ENCODE results near the gene MCUR1.
"Not testable (repeated sequence)": the region's sequence is repeated elsewhere in the genome, so short reads cannot be mapped to it uniquely, and the experiment has no call there.

Gene MCUR1

DNA sequence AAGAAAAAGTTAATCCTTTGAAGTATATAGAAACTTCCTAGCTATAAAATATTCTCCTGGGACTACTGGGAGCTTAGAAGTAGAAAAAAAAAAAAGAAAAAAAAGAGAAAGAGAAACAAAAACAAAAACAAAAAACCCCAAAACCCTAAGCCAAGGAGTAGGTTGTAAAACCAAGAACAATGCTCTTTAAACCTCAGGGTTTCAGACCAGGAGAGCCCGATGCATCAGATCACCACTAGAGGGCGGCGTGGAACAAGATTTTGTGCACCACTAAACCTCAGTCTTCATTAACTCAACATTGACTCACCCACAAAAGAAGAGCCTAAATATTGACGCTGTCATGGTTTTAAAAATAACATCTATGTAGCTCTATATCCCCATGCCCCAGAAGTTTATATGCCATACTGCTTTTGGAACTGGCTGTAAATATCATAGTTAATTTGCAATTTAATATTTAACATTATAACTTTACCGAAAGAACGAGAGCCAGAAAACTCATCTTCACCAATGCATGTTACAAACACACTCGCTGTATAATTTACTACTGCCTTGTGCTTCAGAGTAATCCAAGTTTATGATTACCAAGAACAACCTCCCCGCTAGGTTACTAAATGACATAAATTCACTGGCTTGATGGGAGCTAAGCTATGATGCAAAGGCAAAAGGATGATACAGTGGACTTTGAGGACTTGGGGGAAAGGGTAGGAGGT lies 19.2 kb downstream of the MCUR1 start:
- Histone ChIP-seq H3K9ac (ENCODE audit: low read length) (no peak overlapping the region), H3K4me3 (ENCODE audit: low read length) (no peak overlapping the region), H3K4me1 (ENCODE audit: control insufficient read depth, insufficient read depth, low read length) (no peaks in the 10 kb centered on the region), H3K27ac (ENCODE audit: low read depth, low read length) (no peak overlapping the region), H3K27me3 (ENCODE audit: control insufficient read depth, insufficient read depth, low read length) (no peaks in the 10 kb centered on the region), H3K36me3 (ENCODE audit: control insufficient read depth, insufficient read depth, low read length) (no peaks in the 10 kb centered on the region)

DNA sequence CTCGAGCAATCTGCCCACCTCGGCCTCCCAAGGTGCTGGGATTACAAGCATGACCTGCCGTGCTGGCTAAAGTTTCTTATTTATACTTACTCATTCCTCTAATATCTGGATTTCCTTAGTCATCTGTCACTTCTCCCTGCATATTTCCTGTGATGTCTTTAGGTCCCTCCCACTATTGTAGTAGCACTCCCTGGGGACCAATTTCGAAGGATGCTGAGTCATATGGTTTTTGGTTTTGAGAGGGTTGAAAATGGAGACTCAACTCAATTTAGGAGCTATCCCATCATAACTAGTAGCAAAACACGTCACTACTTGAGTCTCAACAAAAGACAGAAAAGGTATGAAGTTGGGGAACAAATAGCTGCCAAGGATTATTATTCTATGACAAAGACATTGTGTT lies 20.2 kb downstream of the MCUR1 start:
- H3K27ac ChIP-seq (ENCODE audit: low read depth, low read length): no peak overlapping the region
- no peaks in the 10 kb centered on the region for H3K36me3 ChIP-seq (ENCODE audit: control insufficient read depth, insufficient read depth, low read length)

DNA sequence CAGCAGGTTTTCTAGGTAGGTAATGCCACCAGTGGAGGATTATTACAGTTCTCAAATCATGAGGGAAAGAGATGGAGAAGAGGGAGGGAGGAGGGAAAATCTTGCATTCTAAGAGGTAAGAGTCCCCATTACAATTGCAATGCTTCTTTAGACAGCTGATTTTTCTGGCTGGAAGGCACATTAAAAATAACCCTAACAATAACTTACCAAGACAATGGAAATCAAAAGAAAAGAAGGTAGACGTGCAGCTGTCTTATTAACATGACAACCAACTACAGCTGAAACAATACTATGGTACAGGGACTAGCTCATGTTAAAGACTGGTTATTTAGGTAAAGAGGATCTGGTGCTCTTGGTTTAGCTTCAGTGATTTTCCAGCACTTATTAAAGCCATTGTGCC lies 24.6 kb downstream of the MCUR1 start:
- H3K27me3 ChIP-seq (ENCODE audit: control insufficient read depth, insufficient read depth, low read length): no peaks in the 10 kb centered on the region
- H3K9ac ChIP-seq (ENCODE audit: low read length): no peak overlapping the region
- H3K36me3 ChIP-seq (ENCODE audit: control insufficient read depth, insufficient read depth, low read length): no peaks in the 10 kb centered on the region
- no peak overlapping the region for H3K27ac ChIP-seq (ENCODE audit: low read depth, low read length)
- H3K4me3 ChIP-seq (ENCODE audit: low read length): no peak overlapping the region
- no peaks in the 10 kb centered on the region for H3K4me1 ChIP-seq (ENCODE audit: control insufficient read depth, insufficient read depth, low read length)

More for the DNA sequence above, 20.2 kb downstream of the MCUR1 start:
- Histone ChIP-seq H3K4me1 (ENCODE audit: control insufficient read depth, insufficient read depth, low read length) (no peaks in the 10 kb centered on the region), H3K27me3 (ENCODE audit: control insufficient read depth, insufficient read depth, low read length) (no peaks in the 10 kb centered on the region), H3K4me3 (ENCODE audit: low read length) (no peak overlapping the region), H3K9ac (ENCODE audit: low read length) (no peak overlapping the region)

DNA sequence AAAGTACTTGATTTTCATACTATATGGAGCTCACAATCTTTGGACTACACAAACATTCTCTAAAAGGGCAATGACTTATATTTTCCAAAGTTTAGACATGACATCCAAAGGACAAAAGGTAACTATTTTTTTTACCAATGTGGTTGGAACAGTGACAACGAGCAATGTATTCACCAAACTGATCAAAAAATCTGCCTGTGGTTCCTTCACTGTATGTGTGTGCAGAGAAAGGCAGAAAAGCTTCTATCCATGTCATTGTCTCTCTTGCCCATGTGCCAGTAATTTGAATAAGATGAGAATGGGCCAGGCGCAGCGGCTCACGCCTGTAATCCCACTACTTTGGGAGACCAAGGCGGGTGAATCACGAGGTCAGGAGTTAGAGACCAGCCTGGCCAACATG lies 25.5 kb downstream of the MCUR1 start:
- no peaks in the 10 kb centered on the region for H3K36me3 ChIP-seq (ENCODE audit: control insufficient read depth, insufficient read depth, low read length)
- H3K4me3 ChIP-seq (ENCODE audit: low read length): no peak overlapping the region
- no peak overlapping the region for H3K27ac ChIP-seq (ENCODE audit: low read depth, low read length)
- no peaks in the 10 kb centered on the region for H3K27me3 ChIP-seq (ENCODE audit: control insufficient read depth, insufficient read depth, low read length)
- no peaks in the 10 kb centered on the region for H3K4me1 ChIP-seq (ENCODE audit: control insufficient read depth, insufficient read depth, low read length)
- H3K9ac ChIP-seq (ENCODE audit: low read length): no peak overlapping the region

DNA sequence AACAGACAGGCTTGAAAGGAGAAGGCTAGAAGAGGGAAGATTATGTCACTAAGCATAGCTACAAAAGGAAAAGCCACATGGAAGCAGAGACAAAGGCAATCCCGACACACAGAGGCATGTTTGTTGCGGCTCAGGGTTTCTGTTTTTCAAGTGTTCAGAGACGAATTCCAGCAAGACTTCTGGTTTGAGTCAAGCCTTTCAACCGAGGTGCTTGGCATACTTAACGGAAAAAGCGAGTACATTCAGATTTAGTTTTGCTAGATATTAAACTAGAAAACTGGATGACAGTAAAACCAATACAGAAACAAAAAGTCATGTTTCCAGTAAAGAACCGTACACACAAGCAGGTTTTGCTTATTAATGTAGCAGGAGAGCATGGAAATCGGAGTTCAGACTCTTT lies 27.2 kb downstream of the MCUR1 start:
- Histone ChIP-seq H3K4me3 (ENCODE audit: low read length) (peak overlapping the region; percentile 41), H3K27ac (ENCODE audit: low read depth, low read length) (peak overlapping the region; percentile 82), H3K27me3 (ENCODE audit: control insufficient read depth, insufficient read depth, low read length) (no peaks in the 10 kb centered on the region), H3K4me1 (ENCODE audit: control insufficient read depth, insufficient read depth, low read length) (no peaks in the 10 kb centered on the region), H3K36me3 (ENCODE audit: control insufficient read depth, insufficient read depth, low read length) (no peaks in the 10 kb centered on the region), H3K9ac (ENCODE audit: low read length) (no peak overlapping the region)

DNA sequence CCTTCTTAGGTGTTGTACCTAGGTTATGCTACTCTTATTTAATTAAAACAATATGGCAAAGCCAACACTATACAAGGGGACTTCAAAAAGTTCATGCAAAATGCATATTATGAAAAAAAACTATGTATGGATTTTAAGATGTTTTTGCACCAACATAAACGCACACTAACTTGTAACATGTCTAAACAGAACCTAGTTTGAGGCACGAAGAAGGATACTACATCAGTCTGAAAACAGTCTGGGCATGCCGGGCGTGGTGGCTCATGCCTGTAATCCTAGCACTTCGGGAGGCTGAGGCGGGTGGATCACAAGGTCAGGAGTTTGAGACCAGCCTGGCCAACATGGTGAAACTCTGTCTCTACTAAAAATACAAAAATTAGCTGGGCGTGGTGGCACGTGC lies 34.2 kb downstream of the MCUR1 start:
- not testable (repeated sequence) for H3K9ac ChIP-seq (ENCODE audit: low read length); H3K27me3 ChIP-seq (ENCODE audit: control insufficient read depth, insufficient read depth, low read length); H3K36me3 ChIP-seq (ENCODE audit: control insufficient read depth, insufficient read depth, low read length); H3K27ac ChIP-seq (ENCODE audit: low read depth, low read length); H3K4me3 ChIP-seq (ENCODE audit: low read length); H3K4me1 ChIP-seq (ENCODE audit: control insufficient read depth, insufficient read depth, low read length)

DNA sequence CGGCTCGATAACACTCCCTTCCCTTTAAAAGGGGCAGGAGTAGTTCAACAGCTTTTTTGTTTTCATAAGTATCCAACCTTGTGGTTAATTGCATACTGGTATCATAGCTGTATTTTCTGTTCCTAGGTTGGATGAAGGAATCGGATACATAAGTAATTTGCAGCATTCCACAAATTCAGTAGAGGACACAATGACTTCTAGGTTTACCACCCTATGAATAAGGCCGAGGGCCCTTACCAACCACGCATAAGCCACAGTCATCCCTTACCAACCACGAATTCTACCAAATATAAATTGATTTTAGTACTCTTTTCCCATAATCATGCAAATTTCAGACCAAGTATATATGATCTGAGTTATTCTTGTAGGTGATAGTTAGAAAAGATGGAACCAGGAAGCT lies 36.3 kb downstream of the MCUR1 start:
- H3K4me3 ChIP-seq (ENCODE audit: low read length): no peak overlapping the region
- no peaks in the 10 kb centered on the region for H3K36me3 ChIP-seq (ENCODE audit: control insufficient read depth, insufficient read depth, low read length)

DNA sequence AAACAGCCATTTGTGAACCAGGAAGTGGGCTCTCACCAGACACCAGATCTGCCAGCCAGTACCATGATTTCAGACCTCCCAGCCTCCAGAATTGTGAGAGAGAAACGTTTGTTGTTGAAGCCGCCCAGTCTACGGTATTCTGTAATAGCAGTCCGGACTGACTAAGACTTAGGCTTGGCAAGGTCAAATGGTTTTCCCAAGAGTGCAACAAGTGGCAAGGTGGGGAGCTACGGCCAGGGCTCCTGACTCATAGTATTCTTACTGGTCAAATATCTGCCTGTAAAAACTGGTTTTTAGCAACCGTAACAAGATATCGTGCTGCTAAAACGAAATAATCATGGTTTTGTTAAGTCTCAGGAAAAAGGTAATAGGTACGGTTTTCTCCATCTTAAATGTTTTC lies 37.8 kb downstream of the MCUR1 start:
- H3K4me3 ChIP-seq (ENCODE audit: low read length): no peak overlapping the region
- H3K9ac ChIP-seq (ENCODE audit: low read length): no peak overlapping the region
- H3K4me1 ChIP-seq (ENCODE audit: control insufficient read depth, insufficient read depth, low read length): no peaks in the 10 kb centered on the region
- no peak overlapping the region for H3K27ac ChIP-seq (ENCODE audit: low read depth, low read length)
- H3K27me3 ChIP-seq (ENCODE audit: control insufficient read depth, insufficient read depth, low read length): no peaks in the 10 kb centered on the region
- no peaks in the 10 kb centered on the region for H3K36me3 ChIP-seq (ENCODE audit: control insufficient read depth, insufficient read depth, low read length)

More for the DNA sequence above, 36.3 kb downstream of the MCUR1 start:
- H3K9ac ChIP-seq (ENCODE audit: low read length): no peak overlapping the region
- no peak overlapping the region for H3K27ac ChIP-seq (ENCODE audit: low read depth, low read length)
- no peaks in the 10 kb centered on the region for H3K4me1 ChIP-seq (ENCODE audit: control insufficient read depth, insufficient read depth, low read length)
- no peaks in the 10 kb centered on the region for H3K27me3 ChIP-seq (ENCODE audit: control insufficient read depth, insufficient read depth, low read length)

DNA sequence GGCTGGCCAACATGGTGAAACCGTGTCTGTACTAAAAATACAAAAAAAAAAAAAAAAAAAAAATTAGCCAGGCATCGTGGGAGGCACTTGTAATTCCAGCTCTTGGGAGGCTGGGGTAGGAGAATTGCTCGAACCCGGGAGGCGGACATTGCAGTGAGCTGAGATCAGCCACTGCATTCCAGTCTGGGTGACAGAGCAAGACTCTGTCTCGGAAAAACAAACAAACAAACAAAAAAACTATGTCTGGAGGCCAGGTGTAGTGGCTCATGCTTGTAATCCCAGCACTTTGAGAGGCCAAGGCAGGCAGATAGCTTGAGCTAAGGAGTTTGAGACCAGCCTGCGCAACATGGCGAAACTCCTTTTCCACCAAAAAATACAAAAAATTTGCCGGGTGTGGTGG lies 38.9 kb downstream of the MCUR1 start:
- H3K27me3 ChIP-seq (ENCODE audit: control insufficient read depth, insufficient read depth, low read length); H3K27ac ChIP-seq (ENCODE audit: low read depth, low read length); H3K4me1 ChIP-seq (ENCODE audit: control insufficient read depth, insufficient read depth, low read length); H3K9ac ChIP-seq (ENCODE audit: low read length); H3K36me3 ChIP-seq (ENCODE audit: control insufficient read depth, insufficient read depth, low read length); H3K4me3 ChIP-seq (ENCODE audit: low read length): not testable (repeated sequence)

DNA sequence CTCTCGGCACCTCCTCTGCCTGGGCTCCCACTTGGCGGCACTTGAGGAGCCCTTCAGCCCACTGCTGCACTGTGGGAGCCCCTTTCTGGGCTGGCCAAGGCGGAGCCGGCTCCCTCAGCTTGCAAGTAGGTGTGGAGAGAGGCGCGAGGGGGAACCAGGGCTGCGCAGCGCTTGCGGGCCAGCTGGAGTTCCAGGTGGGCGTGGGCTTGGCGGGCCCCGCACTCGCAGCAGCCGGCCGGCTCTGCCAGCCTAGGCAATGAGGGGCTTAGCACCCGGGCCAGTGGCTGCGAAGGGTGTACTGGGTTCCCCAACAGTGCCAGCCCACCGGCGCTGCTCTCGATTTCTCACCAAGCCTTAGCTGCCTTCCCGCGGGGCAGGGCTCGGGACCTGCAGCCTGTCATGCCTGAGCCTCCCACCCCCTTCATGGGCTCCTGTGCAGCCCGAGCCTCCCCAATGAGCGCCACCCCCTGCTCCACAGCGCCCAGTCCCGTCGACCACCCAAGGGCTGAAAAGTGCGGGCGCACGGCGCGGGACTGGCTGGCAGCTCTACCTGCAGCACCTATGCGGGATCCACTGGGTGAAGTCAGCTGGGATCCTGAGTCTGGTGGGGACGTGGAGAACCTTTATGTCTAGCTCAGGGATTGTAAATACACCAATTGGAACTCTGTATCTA lies 41.9 kb downstream of the MCUR1 start:
- H3K4me1 ChIP-seq (ENCODE audit: control insufficient read depth, insufficient read depth, low read length); H3K4me3 ChIP-seq (ENCODE audit: low read length); H3K27ac ChIP-seq (ENCODE audit: low read depth, low read length); H3K36me3 ChIP-seq (ENCODE audit: control insufficient read depth, insufficient read depth, low read length); H3K27me3 ChIP-seq (ENCODE audit: control insufficient read depth, insufficient read depth, low read length); H3K9ac ChIP-seq (ENCODE audit: low read length): not testable (repeated sequence)

DNA sequence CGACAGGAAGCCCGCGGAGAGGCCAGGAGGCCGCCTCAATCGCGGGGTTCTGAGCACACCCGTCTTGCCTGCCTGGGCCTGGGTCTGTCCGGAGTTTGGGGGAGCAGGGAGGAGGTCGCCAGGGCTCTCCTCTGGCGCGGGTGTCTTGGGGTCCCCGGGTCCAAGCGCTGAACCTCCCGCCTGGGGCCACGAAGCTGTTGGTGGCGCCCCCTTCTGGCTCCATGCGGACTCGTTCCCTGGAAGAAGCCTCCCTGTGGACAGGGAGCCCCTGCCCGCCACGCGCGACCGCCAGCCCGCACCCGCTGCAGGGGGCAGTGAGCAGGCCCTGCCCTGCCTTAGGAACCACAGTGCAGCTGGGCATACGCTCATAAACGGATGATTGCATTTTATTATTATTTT lies 44.7 kb downstream of the MCUR1 start:
- Histone ChIP-seq H3K9ac (ENCODE audit: low read length) (no peak overlapping the region), H3K4me1 (ENCODE audit: control insufficient read depth, insufficient read depth, low read length) (no peaks in the 10 kb centered on the region), H3K27ac (ENCODE audit: low read depth, low read length) (no peak overlapping the region), H3K36me3 (ENCODE audit: control insufficient read depth, insufficient read depth, low read length) (no peaks in the 10 kb centered on the region), H3K27me3 (ENCODE audit: control insufficient read depth, insufficient read depth, low read length) (no peaks in the 10 kb centered on the region), H3K4me3 (ENCODE audit: low read length) (no peak overlapping the region)

DNA sequence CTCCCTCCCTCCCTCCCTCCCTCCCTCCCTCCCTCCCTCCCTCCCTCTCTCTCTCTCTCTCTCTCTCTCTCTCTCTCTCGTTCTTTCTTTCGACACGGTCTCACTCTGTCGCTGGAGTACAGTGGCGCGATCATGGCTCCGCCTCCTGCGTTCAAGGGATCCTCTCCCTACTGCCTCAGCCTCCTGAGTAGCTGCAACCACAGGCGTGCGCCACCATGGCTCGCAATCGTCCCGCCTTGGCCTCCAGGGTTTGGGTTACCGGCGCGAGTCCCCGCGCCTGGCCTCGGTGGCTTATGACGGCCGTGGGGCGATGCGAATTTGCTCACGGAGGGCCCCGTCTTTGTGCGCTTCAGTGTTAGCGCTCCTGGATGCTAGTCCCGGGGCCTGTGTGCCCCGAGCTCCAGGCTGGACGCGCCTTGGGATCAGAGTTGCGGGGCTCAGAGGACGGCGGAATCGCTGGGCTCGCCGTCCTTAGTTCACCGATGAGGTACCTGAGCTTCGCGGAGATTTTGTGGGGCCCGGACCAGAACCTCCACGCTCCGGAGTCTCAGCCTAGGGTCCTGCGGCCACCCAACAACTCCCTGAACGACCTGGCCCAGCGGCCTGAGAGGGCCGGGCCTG lies 45.2 kb downstream of the MCUR1 start:
- Histone ChIP-seq H3K27ac (ENCODE audit: low read depth, low read length) (no peak overlapping the region), H3K4me3 (ENCODE audit: low read length) (no peak overlapping the region), H3K9ac (ENCODE audit: low read length) (no peak overlapping the region), H3K27me3 (ENCODE audit: control insufficient read depth, insufficient read depth, low read length) (no peaks in the 10 kb centered on the region), H3K4me1 (ENCODE audit: control insufficient read depth, insufficient read depth, low read length) (no peaks in the 10 kb centered on the region), H3K36me3 (ENCODE audit: control insufficient read depth, insufficient read depth, low read length) (no peaks in the 10 kb centered on the region)

All from rectal smooth muscle tissue (tissue), 1 donor.